Testis (tissue), 3 donors: ENCODE measurements around the gene CYP4F3. TPM values are rescaled to one million over a fixed set of nuclear protein-coding genes. Genes with fewer than 3 reads are reported as not detected.

ENCODE experiments used
- DNase-seq: peaks from one replicate; pipeline ENCODE4 v3.0.0-alpha.2; 2019
- H3K27ac ChIP-seq, 2 donors: fragments of 200-600 bp; sonication (generic); one replicate each; pipeline ENCODE4 v1.5.1; 2019
- H3K27me3 ChIP-seq: fragments of 200-600 bp; sonication (generic); one replicate; pipeline ENCODE4 v1.5.1; 2019
- H3K36me3 ChIP-seq: fragments of 200-600 bp; sonication (generic); one replicate; pipeline ENCODE4 v1.5.1; 2017; ENCODE audit warnings: low read depth; ENCODE audit errors: missing control alignments
- H3K4me1 ChIP-seq: fragments of 200-600 bp; sonication (generic); one replicate; pipeline ENCODE4 v1.5.1; 2019
- H3K4me3 ChIP-seq, 2 donors: fragments of 200-600 bp; sonication (generic); one replicate each; pipeline ENCODE4 v1.5.1; 2017 to 2019
- H3K9me3 ChIP-seq: fragments of 200-600 bp; sonication (generic); one replicate; pipeline ENCODE4 v1.5.1; 2017
- CTCF ChIP-seq, 3 experiments: fragments of 450-650 bp in 2 of 3; fragments of 200-600 bp in 1 of 3; sonication (generic) in 1 of 3; IDR thresholded peaks; one replicate each; pipeline ENCODE4 v1.5.1; 2016 to 2019; ENCODE audit warnings: antibody characterized with exemption in 3 of 3, mild to moderate bottlenecking in 2 of 3, moderate library complexity in 1 of 3
- POLR2A ChIP-seq: fragments of 450-650 bp; IDR thresholded peaks from one replicate; pipeline ENCODE4 v1.6.1; 2017; ENCODE audit warnings: antibody characterized with exemption, mild to moderate bottlenecking, moderate library complexity
- WGBS, 2 donors: methylation state at CpG; one replicate each; pipeline ENCODE4 v1.1.5; 2018; 5-methylcytosine and 5-hydroxymethylcytosine counted together
- intact Hi-C: fragments of 100-400 bp; cut with DNase I; formaldehyde crosslinking; loops from one replicate; pipeline ENCODE4 v1.15.1; 2023; ENCODE audit warnings: low total_unique reads
- polyA plus RNA-seq: library from polyadenylated mRNA; stranded (reverse); fragments of 350-450 nt; fragmentation: Illumina TruSeq; extraction: RNeasy Lipid Tissue Mini Kit (QIAGEN cat#74804); gene quantifications from one replicate; pipeline ENCODE4 v1.2.3, GENCODE V29; 2014; ENCODE audit warnings: low read depth, low replicate concordance; ENCODE audit not compliant: insufficient read depth
- total RNA-seq, 2 donors: library from RNA; depleted of rRNA; stranded (reverse); fragments of >200 nt; gene quantifications; one replicate each; pipeline ENCODE4 v1.2.3, GENCODE V29; 2016

Gene CYP4F3
- total and polyA plus RNA-seq, 3 donors from 2014 or later, result 0.74 to 1.4 (median 1.0) TPM

GRCh38 chr19:15631817-15632216 lies 8.9 kb upstream of the CYP4F3 start:
- TF ChIP-seq POLR2A (no peak), CTCF (IDR thresholded peaks at IDR 0.05) (peak in 1 of 3 experiments; percentile 11)
- Histone ChIP-seq H3K4me1 (no peaks in the 10 kb centered on the region), H3K27ac (no peak overlapping the region), H3K36me3 (no peaks in the 10 kb centered on the region), H3K27me3 (no peaks in the 10 kb centered on the region), H3K9me3 (no peaks in the 10 kb centered on the region), H3K4me3 (no peak overlapping the region)
- DNase-seq, result peak; percentile 43
- 0 to 1% methylated on average over 7 to 9 of the region's 9 CpGs for WGBS, 2 donors
- intact Hi-C loops, result loop anchor here (10.0 kb wide), 1 partner anchor 243 kb away; no protein-coding TSS in a partner anchor

- TF ChIP-seq CTCF (IDR thresholded peaks at IDR 0.05) (no peak), POLR2A (no peak)
- no peak for DNase-seq
- intact Hi-C loops, result loop anchor here (10.0 kb wide), 1 partner anchor 242 kb away; no protein-coding TSS in a partner anchor
These were observed 7.4 kb upstream of the CYP4F3 start for GRCh38 chr19:15633082-15633835.

GRCh38 chr19:15634105-15634504 lies 6.6 kb upstream of the CYP4F3 start:
- intact Hi-C loops, result loop anchor here (10.0 kb wide), 1 partner anchor 241 kb away; no protein-coding TSS in a partner anchor
- WGBS, 2 donors, result 72 to 91% methylated on average over 3 of the region's 3 CpGs
- H3K4me3 ChIP-seq, result no peak overlapping the region
- no peaks in the 10 kb centered on the region for H3K9me3 ChIP-seq
- no peaks in the 10 kb centered on the region for H3K27me3 ChIP-seq
- H3K4me1 ChIP-seq, result no peaks in the 10 kb centered on the region
- H3K27ac ChIP-seq, result no peak overlapping the region
- H3K36me3 ChIP-seq, result no peaks in the 10 kb centered on the region
- no peak for DNase-seq
- no peak for TF ChIP-seq CTCF (IDR thresholded peaks at IDR 0.05)
- TF ChIP-seq POLR2A, result no peak

More at GRCh38 chr19:15633082-15633835, 7.4 kb upstream of the CYP4F3 start:
- no peak overlapping the region for H3K4me3 ChIP-seq
- no peaks in the 10 kb centered on the region for H3K9me3 ChIP-seq
- H3K27ac ChIP-seq, result no peak overlapping the region
- WGBS, 2 donors, result 54 to 65% methylated on average over 5 of the region's 5 CpGs
- H3K4me1 ChIP-seq, result no peaks in the 10 kb centered on the region
- no peaks in the 10 kb centered on the region for H3K36me3 ChIP-seq
- no peaks in the 10 kb centered on the region for H3K27me3 ChIP-seq

GRCh38 chr19:15635016-15635805 lies 5.5 kb upstream of the CYP4F3 start:
- Histone ChIP-seq H3K4me1 (peaks cover 1% of the 10 kb centered on the region), H3K36me3 (no peaks in the 10 kb centered on the region), H3K27ac (no peak overlapping the region), H3K4me3 (no peak overlapping the region), H3K27me3 (no peaks in the 10 kb centered on the region), H3K9me3 (no peaks in the 10 kb centered on the region)
- 66 to 79% methylated on average over 2 of the region's 2 CpGs for WGBS, 2 donors
- intact Hi-C loops, result loop anchor here (10.0 kb wide), 1 partner anchor 240 kb away; no protein-coding TSS in a partner anchor
- DNase-seq, result no peak
- TF ChIP-seq CTCF (IDR thresholded peaks at IDR 0.05) (no peak), POLR2A (no peak)
